ENCODE measurements around the gene MAP2K2. TPM values are rescaled to one million over a fixed set of nuclear protein-coding genes. Genes with fewer than 3 reads are reported as not detected.
A peak's percentile ranks its signal among the peaks of the same experiment; 100 is the strongest.
"Not testable (repeated sequence)": the region's sequence is repeated elsewhere in the genome, so short reads cannot be mapped to it uniquely, and the experiment has no call there.

The MAP2K2 gene
- polyA plus RNA-seq, 2 donors = 120 to 127 TPM

DNA sequence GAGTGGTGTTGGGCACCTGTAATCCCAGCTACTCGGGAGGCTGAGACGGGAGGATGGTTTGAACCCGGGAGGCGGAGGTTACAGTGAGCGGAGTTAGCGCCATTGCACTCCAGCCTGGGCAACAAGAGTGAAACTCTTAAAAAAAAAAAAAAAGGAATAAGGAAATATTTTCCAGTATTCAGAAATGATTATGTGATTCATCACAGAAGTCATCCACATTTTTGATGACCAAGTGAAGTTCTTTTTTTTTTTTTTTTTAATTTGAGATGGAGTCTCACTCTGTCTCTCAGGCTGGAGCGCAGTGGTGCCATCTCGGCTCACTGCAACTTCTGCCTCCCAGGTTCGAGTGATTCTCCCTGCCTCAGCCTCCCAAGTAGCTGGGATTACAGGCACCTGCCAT lies 11.5 kb upstream of the MAP2K2 start:
- WGBS, 2 donors = 92 to 96% methylated on average over 9 of the region's 9 CpGs
- H3K27ac ChIP-seq (ENCODE audit: low read depth in 2 of 2, low read length in 1 of 2); H3K36me3 ChIP-seq (ENCODE audit: control insufficient read depth in 2 of 2, insufficient read depth in 2 of 2, low read length in 1 of 2); H3K9me3 ChIP-seq (ENCODE audit: control insufficient read depth in 2 of 2, insufficient read depth in 1 of 2, low read depth in 1 of 2, low read length in 1 of 2); H3K4me1 ChIP-seq (ENCODE audit: control insufficient read depth in 2 of 2, insufficient read depth in 2 of 2, low read length in 1 of 2); H3K4me3 ChIP-seq (ENCODE audit: low read depth in 1 of 2, low read length in 2 of 2); H3K27me3 ChIP-seq (ENCODE audit: control insufficient read depth in 1 of 2, insufficient read depth in 2 of 2, low read length in 2 of 2): not testable (repeated sequence)

DNA sequence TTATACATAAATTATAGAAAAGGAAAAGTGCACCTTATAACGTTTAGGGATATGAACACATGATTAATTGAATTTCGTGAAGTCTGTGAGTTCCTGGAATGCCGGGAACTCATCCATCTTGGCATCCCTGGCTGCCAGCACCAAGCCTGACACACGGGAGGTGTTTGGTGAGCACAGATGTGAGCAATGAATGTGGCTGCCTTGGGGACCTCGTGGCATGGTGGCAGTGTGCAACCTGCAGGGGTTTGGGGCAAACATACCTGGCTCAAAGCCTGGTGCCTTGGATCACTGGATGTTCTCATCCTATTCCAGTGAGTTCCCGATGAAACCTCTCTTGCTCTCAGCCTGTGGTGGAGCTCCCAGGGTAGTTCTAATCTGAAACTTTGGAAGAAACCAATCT lies 10.4 kb upstream of the MAP2K2 start:
- H3K27ac ChIP-seq (ENCODE audit: low read depth in 2 of 2, low read length in 1 of 2) = no peak overlapping the region
- WGBS, 2 donors = 18 to 25% methylated on average over 6 of the region's 6 CpGs
- H3K4me3 ChIP-seq (ENCODE audit: low read depth in 1 of 2, low read length in 2 of 2) = no peak overlapping the region
- no peaks in the 10 kb centered on the region for H3K9me3 ChIP-seq (ENCODE audit: control insufficient read depth in 2 of 2, insufficient read depth in 1 of 2, low read depth in 1 of 2, low read length in 1 of 2)
- H3K36me3 ChIP-seq (ENCODE audit: control insufficient read depth in 2 of 2, insufficient read depth in 2 of 2, low read length in 1 of 2) = no peaks in the 10 kb centered on the region
- H3K27me3 ChIP-seq (ENCODE audit: control insufficient read depth in 1 of 2, insufficient read depth in 2 of 2, low read length in 2 of 2) = no peaks in the 10 kb centered on the region
- peaks cover 0 to 2% of the 10 kb centered on the region in 2 donors for H3K4me1 ChIP-seq (ENCODE audit: control insufficient read depth in 2 of 2, insufficient read depth in 2 of 2, low read length in 1 of 2)

DNA sequence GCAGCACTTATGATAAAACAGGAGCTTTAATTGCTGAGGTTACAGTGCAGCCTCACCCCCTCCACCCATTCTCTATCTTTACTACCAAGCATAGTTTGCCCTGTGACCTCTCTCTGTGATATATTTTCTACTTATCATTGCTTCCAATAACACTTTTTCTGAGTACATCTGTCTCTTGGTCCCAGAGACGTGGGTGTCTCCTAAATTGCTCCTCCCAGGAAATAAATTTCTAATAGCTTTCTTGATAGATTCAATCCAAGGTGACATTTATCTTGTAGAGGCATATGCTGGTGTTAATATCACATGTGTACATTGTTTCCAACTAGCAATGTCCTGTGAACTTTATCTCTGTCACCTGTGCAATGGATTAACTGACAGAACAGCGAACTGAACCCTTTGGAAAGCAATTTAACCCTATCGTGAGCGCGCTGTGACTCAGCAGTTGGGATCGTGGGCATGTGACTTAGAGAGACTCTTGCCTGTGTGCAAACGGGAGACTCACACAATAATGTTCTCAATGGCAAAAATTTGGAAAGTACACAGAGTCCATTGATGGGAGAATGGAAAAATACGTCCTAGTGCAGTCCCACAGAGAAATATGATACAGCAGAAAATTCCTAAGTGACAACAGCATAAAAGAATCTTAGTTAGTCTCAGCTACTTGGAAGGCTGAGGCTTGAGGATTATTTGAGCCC lies 7.0 kb upstream of the MAP2K2 start:
- peaks cover 0 to 2% of the 10 kb centered on the region in 2 donors for H3K4me1 ChIP-seq (ENCODE audit: control insufficient read depth in 2 of 2, insufficient read depth in 2 of 2, low read length in 1 of 2)
- peak overlapping the region; percentile 40 to 70 for H3K27ac ChIP-seq (ENCODE audit: low read depth in 2 of 2, low read length in 1 of 2)
- no peaks in the 10 kb centered on the region for H3K9me3 ChIP-seq (ENCODE audit: control insufficient read depth in 2 of 2, insufficient read depth in 1 of 2, low read depth in 1 of 2, low read length in 1 of 2)
- no peak overlapping the region for H3K4me3 ChIP-seq (ENCODE audit: low read depth in 1 of 2, low read length in 2 of 2)
- H3K36me3 ChIP-seq (ENCODE audit: control insufficient read depth in 2 of 2, insufficient read depth in 2 of 2, low read length in 1 of 2) = no peaks in the 10 kb centered on the region
- WGBS, 2 donors = 23 to 28% methylated on average over 8 of the region's 8 CpGs
- no peaks in the 10 kb centered on the region for H3K27me3 ChIP-seq (ENCODE audit: control insufficient read depth in 1 of 2, insufficient read depth in 2 of 2, low read length in 2 of 2)

DNA sequence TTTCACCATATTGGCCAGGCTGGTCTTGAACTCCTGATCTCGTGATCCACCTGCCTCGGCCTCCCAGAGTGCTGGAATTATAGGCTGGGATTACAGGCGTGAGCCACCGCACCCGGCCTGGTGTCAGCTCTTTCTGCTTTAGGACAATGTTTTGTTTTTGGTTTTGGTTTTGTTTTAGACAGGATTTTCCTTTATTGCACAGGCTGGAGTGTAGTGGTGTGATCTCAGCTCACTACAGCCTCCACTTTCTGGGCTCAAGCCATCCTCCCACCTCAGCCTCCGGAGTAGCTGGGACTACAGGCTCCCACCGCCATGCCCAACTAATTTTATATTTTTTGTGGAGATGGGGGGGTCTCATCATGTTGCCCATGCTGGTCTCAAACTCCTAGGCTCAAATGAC lies 5.1 kb upstream of the MAP2K2 start:
- WGBS, 2 donors = 77 to 83% methylated on average over 7 of the region's 7 CpGs
- not testable (repeated sequence) for H3K27ac ChIP-seq (ENCODE audit: low read depth in 2 of 2, low read length in 1 of 2); H3K27me3 ChIP-seq (ENCODE audit: control insufficient read depth in 1 of 2, insufficient read depth in 2 of 2, low read length in 2 of 2)

GRCh38 chr19:4127322-4127721 lies 3.4 kb upstream of the MAP2K2 start:
- H3K27ac ChIP-seq (ENCODE audit: low read depth in 2 of 2, low read length in 1 of 2); H3K9me3 ChIP-seq (ENCODE audit: control insufficient read depth in 2 of 2, insufficient read depth in 1 of 2, low read depth in 1 of 2, low read length in 1 of 2); H3K36me3 ChIP-seq (ENCODE audit: control insufficient read depth in 2 of 2, insufficient read depth in 2 of 2, low read length in 1 of 2); H3K4me3 ChIP-seq (ENCODE audit: low read depth in 1 of 2, low read length in 2 of 2); H3K27me3 ChIP-seq (ENCODE audit: control insufficient read depth in 1 of 2, insufficient read depth in 2 of 2, low read length in 2 of 2); H3K4me1 ChIP-seq (ENCODE audit: control insufficient read depth in 2 of 2, insufficient read depth in 2 of 2, low read length in 1 of 2): not testable (repeated sequence)
- 71 to 91% methylated on average over 4 of the region's 4 CpGs for WGBS, 2 donors

More for the DNA sequence above, 5.1 kb upstream of the MAP2K2 start:
- H3K9me3 ChIP-seq (ENCODE audit: control insufficient read depth in 2 of 2, insufficient read depth in 1 of 2, low read depth in 1 of 2, low read length in 1 of 2); H3K4me1 ChIP-seq (ENCODE audit: control insufficient read depth in 2 of 2, insufficient read depth in 2 of 2, low read length in 1 of 2); H3K4me3 ChIP-seq (ENCODE audit: low read depth in 1 of 2, low read length in 2 of 2); H3K36me3 ChIP-seq (ENCODE audit: control insufficient read depth in 2 of 2, insufficient read depth in 2 of 2, low read length in 1 of 2): not testable (repeated sequence)

GRCh38 chr19:4124638-4125037 lies 716 bp upstream of the MAP2K2 start:
- peaks cover 5 to 12% of the 10 kb centered on the region in 2 donors for H3K4me1 ChIP-seq (ENCODE audit: control insufficient read depth in 2 of 2, insufficient read depth in 2 of 2, low read length in 1 of 2)
- peaks cover 0 to 4% of the 10 kb centered on the region in 2 donors for H3K36me3 ChIP-seq (ENCODE audit: control insufficient read depth in 2 of 2, insufficient read depth in 2 of 2, low read length in 1 of 2)
- H3K9me3 ChIP-seq (ENCODE audit: control insufficient read depth in 2 of 2, insufficient read depth in 1 of 2, low read depth in 1 of 2, low read length in 1 of 2) = no peaks in the 10 kb centered on the region
- no peak overlapping the region for H3K27ac ChIP-seq (ENCODE audit: low read depth in 2 of 2, low read length in 1 of 2)
- H3K4me3 ChIP-seq (ENCODE audit: low read depth in 1 of 2, low read length in 2 of 2) = no peak overlapping the region
- H3K27me3 ChIP-seq (ENCODE audit: control insufficient read depth in 1 of 2, insufficient read depth in 2 of 2, low read length in 2 of 2) = no peaks in the 10 kb centered on the region
- 42 to 44% methylated on average over 8 of the region's 8 CpGs for WGBS, 2 donors

- H3K4me1 ChIP-seq (ENCODE audit: control insufficient read depth in 2 of 2, insufficient read depth in 2 of 2, low read length in 1 of 2) = peaks cover 5 to 12% of the 10 kb centered on the region in 2 donors
- H3K36me3 ChIP-seq (ENCODE audit: control insufficient read depth in 2 of 2, insufficient read depth in 2 of 2, low read length in 1 of 2) = peaks cover 0 to 5% of the 10 kb centered on the region in 2 donors
- H3K9me3 ChIP-seq (ENCODE audit: control insufficient read depth in 2 of 2, insufficient read depth in 1 of 2, low read depth in 1 of 2, low read length in 1 of 2) = no peaks in the 10 kb centered on the region
- H3K27me3 ChIP-seq (ENCODE audit: control insufficient read depth in 1 of 2, insufficient read depth in 2 of 2, low read length in 2 of 2) = no peaks in the 10 kb centered on the region
- no peak overlapping the region for H3K27ac ChIP-seq (ENCODE audit: low read depth in 2 of 2, low read length in 1 of 2)
- WGBS, 2 donors = 60 to 62% methylated on average over 5 of the region's 5 CpGs
- peak overlapping the region; percentile 96 to 98 for H3K4me3 ChIP-seq (ENCODE audit: low read depth in 1 of 2, low read length in 2 of 2)
Measured at GRCh38 chr19:4122480-4122879, 1.4 kb downstream of the MAP2K2 start.

- no peaks in the 10 kb centered on the region for H3K27me3 ChIP-seq (ENCODE audit: control insufficient read depth in 1 of 2, insufficient read depth in 2 of 2, low read length in 2 of 2)
- H3K4me3 ChIP-seq (ENCODE audit: low read depth in 1 of 2, low read length in 2 of 2) = no peak overlapping the region
- H3K36me3 ChIP-seq (ENCODE audit: control insufficient read depth in 2 of 2, insufficient read depth in 2 of 2, low read length in 1 of 2) = peaks cover 0 to 5% of the 10 kb centered on the region in 2 donors
- WGBS, 2 donors = 84 to 95% methylated on average over 4 of the region's 4 CpGs
- H3K27ac ChIP-seq (ENCODE audit: low read depth in 2 of 2, low read length in 1 of 2) = no peak overlapping the region
- H3K9me3 ChIP-seq (ENCODE audit: control insufficient read depth in 2 of 2, insufficient read depth in 1 of 2, low read depth in 1 of 2, low read length in 1 of 2) = no peaks in the 10 kb centered on the region
- H3K4me1 ChIP-seq (ENCODE audit: control insufficient read depth in 2 of 2, insufficient read depth in 2 of 2, low read length in 1 of 2) = peaks cover 5 to 12% of the 10 kb centered on the region in 2 donors
Measured at GRCh38 chr19:4121815-4122214, 2.1 kb downstream of the MAP2K2 start.

DNA sequence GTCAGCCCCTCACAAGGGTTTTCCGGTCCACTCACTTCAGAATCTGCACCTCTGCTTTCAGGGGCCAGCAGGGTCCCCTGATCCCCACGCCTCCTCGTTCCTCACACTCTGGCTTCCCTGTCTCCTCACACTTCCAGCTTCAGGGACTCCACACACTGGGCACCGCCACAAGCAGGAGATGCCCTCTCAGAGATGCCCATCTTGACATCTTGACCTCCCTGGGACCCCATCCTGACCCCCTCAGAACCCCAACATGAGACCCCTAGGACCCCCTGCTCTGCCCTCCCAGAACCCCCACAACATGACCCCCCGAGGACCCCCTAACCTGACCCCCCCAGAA lies 2.7 kb downstream of the MAP2K2 start:
- H3K4me1 ChIP-seq (ENCODE audit: control insufficient read depth in 2 of 2, insufficient read depth in 2 of 2, low read length in 1 of 2) = peaks cover 5 to 12% of the 10 kb centered on the region in 2 donors
- H3K36me3 ChIP-seq (ENCODE audit: control insufficient read depth in 2 of 2, insufficient read depth in 2 of 2, low read length in 1 of 2) = peaks cover 0 to 5% of the 10 kb centered on the region in 2 donors
- 95 to 96% methylated on average over 5 of the region's 5 CpGs for WGBS, 2 donors

DNA sequence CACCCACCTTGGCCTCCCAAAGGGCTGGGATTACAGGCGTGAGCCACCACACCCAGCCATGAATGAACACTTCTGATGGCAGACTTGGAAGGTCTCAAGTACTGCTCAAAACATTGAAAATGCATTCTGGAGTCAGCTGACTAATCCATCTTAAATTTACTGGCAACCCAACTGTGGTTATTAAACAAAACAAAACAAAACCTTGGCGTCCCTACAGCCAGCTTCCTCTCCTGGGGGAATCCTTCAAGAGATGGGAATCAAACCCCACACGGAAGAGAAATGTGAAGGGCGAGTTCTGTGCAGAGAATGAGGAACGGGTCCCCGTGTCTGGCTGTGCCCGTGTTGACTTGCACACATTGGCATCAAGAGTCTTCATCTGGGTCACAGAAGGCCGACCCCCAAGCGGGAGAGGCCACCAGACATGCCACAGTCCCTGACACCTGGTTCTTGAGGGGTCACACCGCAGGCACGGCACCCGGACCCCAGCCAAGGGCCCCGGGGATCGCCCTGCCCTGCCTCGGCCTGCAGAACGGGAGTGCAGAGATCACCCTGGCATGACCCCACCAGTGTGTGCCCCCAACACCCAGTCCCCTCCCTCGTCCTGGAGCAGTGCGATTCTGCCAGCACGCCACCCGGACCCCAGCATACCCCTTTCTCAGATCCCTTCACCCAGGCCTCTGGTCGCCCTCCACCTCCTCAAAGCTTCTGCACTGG lies 3.2 kb downstream of the MAP2K2 start:
- 81% methylated on average over 21 of the region's 21 CpGs for WGBS, 2 donors
- H3K9me3 ChIP-seq (ENCODE audit: control insufficient read depth in 2 of 2, insufficient read depth in 1 of 2, low read depth in 1 of 2, low read length in 1 of 2) = no peaks in the 10 kb centered on the region
- H3K36me3 ChIP-seq (ENCODE audit: control insufficient read depth in 2 of 2, insufficient read depth in 2 of 2, low read length in 1 of 2) = peaks cover 3 to 7% of the 10 kb centered on the region in 2 donors
- H3K4me1 ChIP-seq (ENCODE audit: control insufficient read depth in 2 of 2, insufficient read depth in 2 of 2, low read length in 1 of 2) = peaks cover 5 to 12% of the 10 kb centered on the region in 2 donors
- H3K27ac ChIP-seq (ENCODE audit: low read depth in 2 of 2, low read length in 1 of 2) = no peak overlapping the region
- H3K4me3 ChIP-seq (ENCODE audit: low read depth in 1 of 2, low read length in 2 of 2) = no peak overlapping the region
- no peaks in the 10 kb centered on the region for H3K27me3 ChIP-seq (ENCODE audit: control insufficient read depth in 1 of 2, insufficient read depth in 2 of 2, low read length in 2 of 2)

More for the DNA sequence above, 2.7 kb downstream of the MAP2K2 start:
- no peaks in the 10 kb centered on the region for H3K27me3 ChIP-seq (ENCODE audit: control insufficient read depth in 1 of 2, insufficient read depth in 2 of 2, low read length in 2 of 2)
- no peak overlapping the region for H3K4me3 ChIP-seq (ENCODE audit: low read depth in 1 of 2, low read length in 2 of 2)
- H3K9me3 ChIP-seq (ENCODE audit: control insufficient read depth in 2 of 2, insufficient read depth in 1 of 2, low read depth in 1 of 2, low read length in 1 of 2) = no peaks in the 10 kb centered on the region
- no peak overlapping the region for H3K27ac ChIP-seq (ENCODE audit: low read depth in 2 of 2, low read length in 1 of 2)

Data from esophagus (tissue), 2 donors.